H54 (cell line): ENCODE results near the gene MEOX1.

Experiments used
- DNase-seq: peaks from one replicate; pipeline ENCODE4 v3.0.0; 2011; ENCODE audit warnings: low spot score, mixed read lengths; ENCODE audit not compliant: insufficient read length
- FAIRE-seq: peaks from 3 replicates; lab custom pipeline; 2011; peaks lifted over from hg19 to GRCh38; lab: Jason Lieb, UNC
- POLR2A ChIP-seq: IDR thresholded peaks from 2 replicates; pipeline ENCODE4 v1.6.1; 2011; ENCODE audit warnings: low read depth, mild to moderate bottlenecking, low read length

The MEOX1 gene

GRCh38 chr17:43595466-43595865 lies 66.3 kb downstream of the MEOX1 start:
- FAIRE-seq (no peak), DNase-seq (no peak)
- TF ChIP-seq POLR2A: no peak

GRCh38 chr17:43591779-43592562 lies 69.8 kb downstream of the MEOX1 start:
- 0 out of 2 replicates have a peak, but pooled peaks have one; percentile 39 for TF ChIP-seq POLR2A
- FAIRE-seq (no peak), DNase-seq (peak; percentile 73)

- DNase-seq (no peak), FAIRE-seq (no peak)
- TF ChIP-seq POLR2A: no peak
Measured at GRCh38 chr17:43591001-43591400, 70.7 kb downstream of the MEOX1 start.
